Dedifferentiated amniotic fluid mesenchymal stem cell (primary cell): ENCODE measurements around the gene CMBL.
A peak's percentile ranks its signal among the peaks of the same experiment; 100 is the strongest.
"Not testable (repeated sequence)": the region's sequence is repeated elsewhere in the genome, so short reads cannot be mapped to it uniquely, and the experiment has no call there.

Experiments used
- DNase-seq: peaks from one replicate; pipeline ENCODE4 v3.0.0-alpha.2; 2016; ENCODE audit errors: extremely low spot score

CMBL gene

GRCh38 chr5:10257870-10258269 is 49.8 kb downstream of the CMBL start:
- no peak for DNase-seq

- no peak for DNase-seq
These were observed 53.0 kb downstream of the CMBL start for GRCh38 chr5:10254686-10255085.

- DNase-seq = no peak
These were observed 54.3 kb downstream of the CMBL start for GRCh38 chr5:10253390-10253789.

GRCh38 chr5:10251405-10251804 is 56.3 kb downstream of the CMBL start:
- DNase-seq = no peak

- DNase-seq = no peak
These were observed 56.9 kb downstream of the CMBL start for GRCh38 chr5:10250806-10251276.

GRCh38 chr5:10249948-10250805 is 57.5 kb downstream of the CMBL start, which contains the start of gene CCT5:
Gene CCT5, plus strand, starts transcription at chr5:10250280. Its CDS starts 61 bp downstream, at chr5:10250341.
- peak; percentile 99 for DNase-seq

- no peak for DNase-seq
These were observed 59.1 kb downstream of the CMBL start for GRCh38 chr5:10248378-10249260.

GRCh38 chr5:10247217-10247616 is 60.5 kb downstream of the CMBL start:
- not testable (repeated sequence) for DNase-seq

- DNase-seq = no peak
These were observed 60.9 kb downstream of the CMBL start for GRCh38 chr5:10246761-10247160.

GRCh38 chr5:10244342-10244944 is 63.3 kb downstream of the CMBL start:
- no peak for DNase-seq

GRCh38 chr5:10243660-10244240 is 64.0 kb downstream of the CMBL start:
- DNase-seq = no peak

- no peak for DNase-seq
These were observed 72.4 kb downstream of the CMBL start for GRCh38 chr5:10235350-10235749.

GRCh38 chr5:10233505-10233904 is 74.2 kb downstream of the CMBL start:
- DNase-seq = peak; percentile 88

GRCh38 chr5:10233011-10233410 is 74.7 kb downstream of the CMBL start:
- no peak for DNase-seq

- DNase-seq = no peak
These were observed 75.3 kb downstream of the CMBL start for GRCh38 chr5:10232386-10232785.

- no peak for DNase-seq
These were observed 78.2 kb downstream of the CMBL start for GRCh38 chr5:10229306-10230048.

GRCh38 chr5:10228288-10228687 is 79.4 kb downstream of the CMBL start:
- DNase-seq = no peak
